Glomerular endothelial cell (primary cell): ENCODE measurements around the gene CRYBG2. TPM values are rescaled to one million over a fixed set of nuclear protein-coding genes. Genes with fewer than 3 reads are reported as not detected.

Experiments
- DNase-seq: peaks from one replicate; pipeline ENCODE4 v3.0.0-alpha.2; 2011; ENCODE audit warnings: low read depth, low spot score; ENCODE audit errors: extremely low read depth
- total RNA-seq: library from RNA; depleted of rRNA; stranded (reverse); fragments of >200 nt; gene quantifications from 2 replicates; pipeline ENCODE4 v1.2.3, GENCODE V29; 2015

CRYBG2 gene
- total RNA-seq, 1 donor from 2014 or later = not detected

DNA sequence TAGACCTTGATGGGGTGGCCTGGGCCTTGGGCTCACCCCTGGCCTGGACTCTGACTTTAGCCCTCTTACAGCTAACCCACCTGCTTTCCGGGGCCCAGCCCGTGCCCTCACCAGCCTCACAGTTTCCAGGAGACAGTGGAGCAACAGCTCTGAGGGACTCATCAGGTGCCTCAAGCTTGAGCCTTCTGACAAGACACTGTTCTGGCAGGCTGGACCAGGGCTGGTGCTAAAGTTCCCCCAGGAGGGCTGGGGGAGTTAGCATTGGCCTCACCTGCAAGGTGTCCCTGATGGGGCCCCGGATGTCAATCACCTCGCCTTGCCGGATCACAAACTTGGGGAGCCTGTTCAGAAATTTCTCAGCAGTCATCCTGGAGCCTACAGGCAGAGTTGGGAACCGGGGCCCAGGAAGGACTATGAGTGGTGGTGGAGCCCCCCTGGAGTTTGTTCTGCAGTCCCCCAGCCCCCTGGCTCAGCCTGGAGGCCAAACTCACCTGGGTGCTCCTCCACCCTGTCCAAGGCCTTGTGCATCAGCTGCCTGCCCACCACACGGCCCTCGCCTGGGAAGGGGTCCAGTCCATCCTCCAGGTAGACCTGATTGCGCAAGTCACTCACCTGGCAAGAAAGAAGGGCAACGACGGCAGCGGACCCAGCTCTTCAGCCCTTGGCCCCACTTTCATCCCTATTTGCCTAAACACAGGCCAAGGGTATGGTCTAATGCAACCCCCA, 69.9 kb downstream of the CRYBG2 start:
- no peak for DNase-seq

- no peak for DNase-seq
These were observed 70.6 kb downstream of the CRYBG2 start for GRCh38 chr1:26283279-26283853.

GRCh38 chr1:26282401-26282918, 71.5 kb downstream of the CRYBG2 start:
- DNase-seq = no peak

GRCh38 chr1:26281971-26282370, 72.0 kb downstream of the CRYBG2 start:
- DNase-seq = no peak

DNA sequence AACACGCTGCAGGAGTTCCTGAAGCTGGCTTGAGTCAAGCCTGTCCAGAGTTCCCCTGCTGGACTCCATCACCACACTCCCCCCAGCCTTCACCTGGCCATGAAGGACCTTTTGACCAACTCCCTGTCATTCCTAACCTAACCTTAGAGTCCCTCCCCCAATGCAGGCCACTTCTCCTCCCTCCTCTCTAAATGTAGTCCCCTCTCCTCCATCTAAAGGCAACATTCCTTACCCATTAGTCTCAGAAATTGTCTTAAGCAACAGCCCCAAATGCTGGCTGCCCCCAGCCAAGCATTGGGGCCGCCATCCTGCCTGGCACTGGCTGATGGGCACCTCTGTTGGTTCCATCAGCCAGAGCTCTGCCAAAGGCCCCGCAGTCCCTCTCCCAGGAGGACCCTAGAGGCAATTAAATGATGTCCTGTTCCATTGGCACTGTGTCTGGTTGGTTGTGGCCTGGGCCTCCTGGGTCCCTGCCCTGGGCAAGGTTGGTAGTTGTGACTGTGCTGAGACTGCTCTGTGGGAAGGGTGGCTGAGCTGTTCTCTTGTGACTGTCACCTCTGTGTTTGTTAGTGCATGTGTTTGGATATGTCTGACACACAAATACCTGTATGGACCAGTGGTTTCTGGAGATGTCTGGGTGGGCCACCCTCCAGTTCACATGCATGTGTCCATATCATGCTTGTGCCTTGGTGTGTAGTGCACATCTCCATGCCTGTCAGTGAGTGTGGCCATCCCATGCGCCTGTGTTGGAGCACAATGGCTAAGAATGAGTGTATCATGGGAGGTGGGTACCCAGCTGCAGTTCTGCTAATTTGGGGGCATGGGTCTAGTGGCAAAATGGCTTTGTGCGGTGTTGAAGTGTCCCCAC, 72.6 kb downstream of the CRYBG2 start:
- no peak for DNase-seq

DNA sequence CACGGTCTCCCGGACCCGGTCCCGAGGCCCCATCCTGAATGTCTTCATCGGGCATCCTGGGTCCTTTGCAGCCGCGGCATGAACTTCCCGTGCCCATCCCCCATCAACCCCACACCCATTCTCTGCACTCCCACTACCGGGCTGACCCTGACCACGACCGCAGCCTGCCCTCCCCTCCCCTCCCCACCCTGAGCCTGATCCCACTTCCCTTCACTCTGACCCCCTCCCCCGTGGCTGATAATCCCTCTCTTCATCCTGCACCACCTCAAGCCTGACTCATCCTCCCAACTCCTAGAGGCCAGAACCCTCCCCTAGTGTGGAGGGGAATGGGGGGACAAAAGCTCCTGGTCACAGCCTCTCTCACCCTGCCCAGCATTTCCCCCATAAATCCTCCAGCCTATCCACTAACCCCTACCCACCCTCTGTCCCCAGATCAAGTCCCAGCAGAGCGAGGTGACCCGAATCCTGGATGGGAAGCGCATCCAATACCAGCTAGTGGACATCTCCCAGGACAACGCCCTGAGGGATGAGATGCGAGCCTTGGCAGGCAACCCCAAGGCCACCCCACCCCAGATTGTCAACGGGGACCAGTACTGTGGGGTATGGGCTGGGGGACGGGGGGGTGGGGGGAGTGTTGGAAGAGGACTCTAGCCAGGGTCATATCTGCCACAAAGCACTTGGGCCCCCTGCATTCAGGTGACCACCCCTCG, 73.4 kb downstream of the CRYBG2 start:
- DNase-seq = no peak

DNA sequence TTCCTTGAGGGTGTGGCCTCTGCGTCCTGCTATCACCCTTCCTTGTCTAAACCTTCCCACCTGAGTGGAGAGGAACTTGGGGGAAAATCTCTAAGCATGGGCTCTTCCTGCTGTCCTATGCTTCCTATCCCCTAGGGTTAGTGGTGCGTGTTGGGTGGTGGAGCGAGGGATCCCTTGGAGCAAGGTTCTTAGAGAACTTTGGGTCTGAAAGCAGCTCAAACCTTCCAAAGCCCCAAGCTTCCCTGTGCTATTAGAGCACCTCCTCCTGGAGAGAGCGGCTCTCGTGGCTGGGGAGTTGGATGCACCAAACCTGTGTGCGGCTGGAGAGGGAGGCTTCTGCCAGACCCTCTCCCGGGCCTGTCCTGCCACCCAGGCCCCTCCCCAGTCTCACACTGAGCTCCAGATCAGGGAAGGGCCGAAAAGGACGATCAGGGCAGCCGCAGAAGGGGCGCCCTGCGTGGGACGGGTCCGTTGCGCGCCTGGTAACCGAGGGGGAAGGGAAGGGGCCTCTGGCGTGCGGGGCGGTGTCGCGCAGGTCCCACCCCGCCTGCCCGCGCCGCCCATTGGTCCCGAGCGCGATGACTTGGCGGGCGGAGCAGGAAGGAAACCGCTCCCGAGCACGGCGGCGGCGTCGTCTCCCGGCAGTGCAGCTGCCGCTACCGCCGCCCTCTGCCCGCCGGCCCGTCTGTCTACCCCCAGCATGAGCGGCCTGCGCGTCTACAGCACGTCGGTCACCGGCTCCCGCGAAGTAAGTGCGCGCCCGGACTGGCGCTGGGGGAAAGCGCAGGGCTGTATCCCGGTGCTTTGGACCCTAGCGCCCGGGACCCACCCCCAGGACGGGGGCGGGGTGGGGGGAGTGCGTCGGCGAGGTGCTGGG, 74.2 kb downstream of the CRYBG2 start, which contains the start of gene SH3BGRL3:
TSS of gene SH3BGRL3 (plus strand) at position 631 of the 877 bp plus-strand sequence. CDS start at position 701, 70 bp downstream.
- no peak for DNase-seq

DNA sequence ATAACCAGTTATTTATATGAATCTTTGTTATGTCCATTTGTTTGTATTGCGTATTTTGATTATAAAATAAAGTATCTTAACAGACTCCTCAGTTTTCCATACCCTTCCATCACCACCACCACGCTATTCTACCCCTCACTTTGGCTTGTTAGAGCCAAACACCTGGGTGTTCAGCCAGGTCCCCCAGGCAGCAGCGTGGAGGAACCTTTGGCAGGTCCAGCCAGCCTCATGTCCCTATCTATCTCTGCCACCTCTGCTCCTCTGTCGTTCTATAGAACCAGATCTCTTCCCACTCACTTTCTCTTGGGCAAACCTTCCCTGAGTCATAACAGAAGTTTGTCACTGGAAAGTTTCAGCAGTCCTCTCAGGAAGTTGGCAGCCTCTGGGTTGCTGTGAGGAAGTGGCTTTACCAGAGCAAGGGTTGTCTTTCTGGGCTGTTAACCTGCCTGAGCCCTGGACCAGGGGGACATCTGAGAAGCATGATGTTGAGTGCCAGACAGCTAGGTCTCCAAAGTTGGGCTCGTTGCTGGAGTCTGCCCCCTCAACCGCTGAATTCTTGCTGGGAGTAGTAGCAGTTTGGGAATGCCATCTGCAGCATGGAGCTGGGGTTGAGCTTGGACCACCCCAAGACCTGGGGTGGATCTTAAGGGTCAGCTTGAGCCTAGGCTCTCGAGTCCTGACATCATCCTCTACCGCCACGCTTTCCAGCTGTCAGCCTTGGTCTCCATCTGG, 75.0 kb downstream of the CRYBG2 start:
- no peak for DNase-seq

DNA sequence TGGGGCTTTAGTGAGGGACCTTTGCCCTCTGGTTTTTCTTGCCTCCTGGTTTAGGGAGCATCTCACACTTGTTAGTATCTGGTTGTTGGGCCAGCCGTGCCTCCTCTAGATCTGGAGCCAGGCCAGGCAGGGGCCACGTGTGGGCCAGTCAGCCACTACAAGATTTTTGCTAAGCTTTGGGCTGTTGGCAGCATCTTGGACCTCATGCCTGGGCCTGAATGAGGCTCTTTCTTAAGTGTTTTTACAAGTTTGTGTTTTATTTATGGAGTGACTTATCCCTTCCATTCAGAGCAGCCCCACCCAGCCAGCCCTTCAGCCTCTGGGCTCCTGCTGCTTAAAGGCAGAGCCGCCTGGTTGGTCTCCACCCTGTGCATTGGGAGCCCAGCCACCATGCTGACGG, 75.6 kb downstream of the CRYBG2 start:
- no peak for DNase-seq

DNA sequence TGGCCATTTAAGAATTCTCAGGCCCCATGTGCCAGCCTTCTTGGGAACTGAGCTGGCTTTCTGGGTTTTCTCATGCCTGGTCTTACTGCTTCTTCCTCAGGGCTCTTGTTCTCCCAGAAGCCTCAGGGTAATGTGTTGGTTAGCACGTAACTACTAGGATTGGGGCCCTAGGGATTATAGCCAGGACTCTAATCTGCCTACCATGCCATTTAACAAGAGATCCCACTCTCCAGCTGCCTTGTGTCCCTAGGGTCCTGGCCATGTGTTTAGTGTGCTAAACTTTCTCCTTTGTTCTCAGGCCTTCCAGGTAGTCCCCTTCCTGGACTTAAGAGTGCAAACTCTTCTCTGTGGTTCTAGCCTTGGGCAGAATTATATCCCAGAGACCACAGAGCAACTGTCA, 76.2 kb downstream of the CRYBG2 start:
- no peak for DNase-seq

- DNase-seq = no peak
These were observed 76.7 kb downstream of the CRYBG2 start for GRCh38 chr1:26277261-26277661.

GRCh38 chr1:26276432-26276838, 77.5 kb downstream of the CRYBG2 start:
- DNase-seq = no peak

DNA sequence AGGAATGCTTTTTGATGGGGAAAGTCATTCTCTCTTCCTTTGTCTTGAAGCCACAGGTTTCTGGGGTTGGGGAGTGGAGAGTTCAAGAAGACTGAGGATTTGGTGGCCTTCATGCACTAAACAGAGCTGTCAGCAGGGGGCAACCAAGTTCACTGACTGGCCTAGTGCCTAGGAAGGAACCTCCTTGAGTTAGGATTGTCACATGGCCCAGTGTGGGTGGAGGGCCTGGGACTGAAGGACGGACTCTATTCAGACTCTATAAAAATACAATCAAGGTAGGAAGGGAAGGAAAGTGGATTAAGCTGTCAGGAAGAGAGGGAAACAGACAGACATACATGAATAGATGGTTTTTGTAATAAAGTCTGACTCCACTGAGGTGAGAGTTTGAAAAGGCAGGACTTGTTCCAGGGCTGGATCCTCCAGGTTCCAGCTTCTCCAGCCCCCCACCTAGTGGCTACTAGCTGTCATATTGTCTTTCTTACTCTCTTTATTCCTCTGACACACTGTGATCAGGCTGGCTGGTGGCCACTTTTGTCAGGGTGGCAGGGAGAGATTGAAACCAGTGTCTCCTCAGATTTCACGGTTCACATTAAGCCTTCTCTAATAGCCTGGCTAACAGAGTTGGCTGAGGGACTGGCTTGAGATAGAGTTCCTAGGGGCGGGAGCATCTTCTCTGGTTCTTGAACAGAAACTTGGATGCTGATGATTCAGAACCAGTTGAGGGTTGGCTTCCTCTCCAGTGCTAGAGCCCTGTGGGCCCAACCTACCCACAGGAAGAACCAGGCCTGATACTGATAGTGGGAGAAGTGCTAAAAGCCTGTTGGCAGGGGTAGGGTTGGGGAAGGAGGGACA, 78.1 kb downstream of the CRYBG2 start:
- peak; percentile 89 for DNase-seq

GRCh38 chr1:26274801-26275425, 79.0 kb downstream of the CRYBG2 start:
- no peak for DNase-seq
